H1 (cell line): Measurements from ENCODE around the gene GABPB1. TPM values are rescaled to one million over a fixed set of nuclear protein-coding genes. Genes with fewer than 3 reads are reported as not detected.
A peak's percentile ranks its signal among the peaks of the same experiment; 100 is the strongest.

Source experiments
- CTCF ChIA-PET: fragments of 300-600 bp; sonication (Branson Sonifier 250); formaldehyde crosslinking; loops from one replicate; lab custom pipeline; 2021; ENCODE audit not compliant: partially characterized antibody; lab: Charles Lee
- POLR2A ChIA-PET: fragments of 300-600 bp; sonication (Branson Sonifier 250); formaldehyde crosslinking; loops from one replicate; lab custom pipeline; 2021; ENCODE audit warnings: inconsistent platforms; ENCODE audit not compliant: partially characterized antibody; lab: Charles Lee
- DNase-seq, 2 experiments: peaks; one replicate each; pipeline versions ENCODE4 v3.0.0 to v3.0.0-alpha.2; 2010 to 2022; ENCODE audit warnings: low spot score in 2 of 2, low read depth in 1 of 2, mixed read lengths in 1 of 2
- FAIRE-seq: peaks from 2 replicates; lab custom pipeline; 2011; peaks lifted over from hg19 to GRCh38; lab: Jason Lieb, UNC
- H2AFZ ChIP-seq: 2 replicates; pipeline ENCODE4 v1.8.1; 2012; ENCODE audit warnings: low read length, inconsistent platforms
- H2AK5ac ChIP-seq: 2 replicates; pipeline ENCODE4 v1.6.1; 2013; ENCODE audit warnings: low read depth, low read length
- H2BK120ac ChIP-seq: replicated peaks from 2 replicates; pipeline ENCODE3; 2013; ENCODE audit warnings: low read depth, low read length, inconsistent platforms
- H2BK12ac ChIP-seq: 2 replicates; pipeline ENCODE4 v1.6.1; 2013; ENCODE audit warnings: low read depth, low read length
- H2BK15ac ChIP-seq: 2 replicates; pipeline ENCODE4 v1.6.1; 2013; ENCODE audit warnings: low read length
- H2BK20ac ChIP-seq: 2 replicates; pipeline ENCODE4 v1.6.1; 2013; ENCODE audit warnings: low read length
- H2BK5ac ChIP-seq: 2 replicates; pipeline ENCODE4 v1.6.1; 2013; ENCODE audit warnings: low read depth, low read length
- H3K14ac ChIP-seq: 2 replicates; pipeline ENCODE4 v1.6.1; 2013; ENCODE audit warnings: inconsistent platforms; ENCODE audit not compliant: insufficient read length
- H3K18ac ChIP-seq: 2 replicates; pipeline ENCODE4 v1.6.1; 2013; ENCODE audit warnings: low read length; ENCODE audit errors: extremely low read depth
- H3K23ac ChIP-seq: 2 replicates; pipeline ENCODE4 v1.6.1; 2013; ENCODE audit warnings: inconsistent platforms; ENCODE audit not compliant: insufficient read length
- H3K23me2 ChIP-seq: 2 replicates; pipeline ENCODE4 v1.6.1; 2013; ENCODE audit warnings: low read depth, low read length
- H3K27ac ChIP-seq: 2 replicates; pipeline ENCODE4 v1.6.1; 2011; ENCODE audit warnings: low read depth, low read length, inconsistent platforms
- H3K27me3 ChIP-seq, 4 experiments: replicated peaks in 1 of 4; 1 replicate in 1 of 4; 2 replicates in 3 of 4; pipeline versions ENCODE4 v1.6.1 to v1.8.1; 2011 to 2013; ENCODE audit warnings: low read length in 3 of 4, mild to moderate bottlenecking in 3 of 4, inconsistent platforms in 2 of 4, mixed read lengths in 2 of 4, moderate library complexity in 1 of 4; ENCODE audit not compliant: control insufficient read depth in 3 of 4, insufficient read depth in 3 of 4; ENCODE audit errors: extremely low read depth in 1 of 4
- H3K36me3 ChIP-seq, 4 experiments: 2 replicates each; pipeline versions ENCODE4 v1.6.1 to v1.8.1; 2011 to 2013; ENCODE audit warnings: mild to moderate bottlenecking in 4 of 4, low read length in 3 of 4, moderate library complexity in 2 of 4, control low read depth in 1 of 4, inconsistent platforms in 1 of 4; ENCODE audit not compliant: insufficient read depth in 4 of 4, control insufficient read depth in 2 of 4
- H3K4ac ChIP-seq: replicated peaks from 2 replicates; pipeline ENCODE3; 2013; ENCODE audit warnings: low read length, low read depth, mixed read lengths, inconsistent platforms; ENCODE audit not compliant: insufficient read length
- H3K4me1 ChIP-seq, 4 experiments: replicated peaks in 1 of 4; 1 replicate in 1 of 4; 2 replicates in 3 of 4; pipeline versions ENCODE4 v1.6.1 to v1.8.1; 2011 to 2013; ENCODE audit warnings: low read length in 3 of 4, inconsistent platforms in 2 of 4, mixed read lengths in 1 of 4; ENCODE audit not compliant: insufficient read depth in 4 of 4, control insufficient read depth in 3 of 4
- H3K4me2 ChIP-seq, 2 experiments: 2 replicates each; pipeline versions ENCODE4 v1.6.1 to v1.8.1; 2011 to 2013; ENCODE audit warnings: low read depth in 2 of 2, low read length in 2 of 2, control low read depth in 1 of 2, inconsistent platforms in 1 of 2, mild to moderate bottlenecking in 1 of 2; ENCODE audit not compliant: insufficient read depth in 1 of 2
- H3K4me3 ChIP-seq, 4 experiments: fragments of 200-600, 300-600 bp in 1 of 4; sonication (generic), shearing (Covaris generic), sonication (Bioruptor Twin) in 1 of 4; 2 replicates each; pipeline versions ENCODE4 v1.5.1 to v1.8.1; 2011 to 2016; ENCODE audit warnings: low read length in 4 of 4, low read depth in 3 of 4, control low read depth in 2 of 4, inconsistent platforms in 2 of 4, mild to moderate bottlenecking in 2 of 4, mixed read lengths in 1 of 4, moderate library complexity in 1 of 4; ENCODE audit not compliant: insufficient read depth in 2 of 4; ENCODE audit errors: extremely low read depth in 1 of 4
- H3K56ac ChIP-seq: replicated peaks from 2 replicates; pipeline ENCODE3; 2013; ENCODE audit warnings: low read depth, mild to moderate bottlenecking, mixed read lengths, low read length, inconsistent platforms; ENCODE audit not compliant: insufficient read length
- H3K79me1 ChIP-seq: 2 replicates; pipeline ENCODE4 v1.6.1; 2013; ENCODE audit warnings: low read depth, low read length, control low read depth
- H3K79me2 ChIP-seq, 2 experiments: 2 replicates each; pipeline versions ENCODE4 v1.6.1 to v1.8.1; 2012 to 2013; ENCODE audit warnings: low read length in 2 of 2, mild to moderate bottlenecking in 2 of 2, inconsistent platforms in 1 of 2; ENCODE audit not compliant: insufficient read depth in 2 of 2, control insufficient read depth in 1 of 2
- H3K9ac ChIP-seq, 4 experiments: replicated peaks in 1 of 4; 1 replicate in 1 of 4; 2 replicates in 3 of 4; pipeline versions ENCODE4 v1.6.1 to v1.8.1; 2011 to 2013; ENCODE audit warnings: low read depth in 3 of 4, low read length in 3 of 4, control low read depth in 2 of 4, mild to moderate bottlenecking in 2 of 4, moderate library complexity in 2 of 4, inconsistent platforms in 1 of 4; ENCODE audit errors: extremely low read depth in 1 of 4
- H3K9me3 ChIP-seq, 2 experiments: 2 replicates each; pipeline versions ENCODE4 v1.6.1 to v1.8.1; 2012 to 2013; ENCODE audit warnings: mild to moderate bottlenecking in 2 of 2, moderate library complexity in 2 of 2, control low read depth in 1 of 2, inconsistent platforms in 1 of 2, low read depth in 1 of 2, low read length in 1 of 2, mixed read lengths in 1 of 2; ENCODE audit not compliant: insufficient read depth in 2 of 2
- H4K20me1 ChIP-seq, 2 experiments: replicated peaks in 1 of 2; 2 replicates each; pipeline versions ENCODE3 to v1.8.1; 2011 to 2013; ENCODE audit warnings: inconsistent platforms in 2 of 2, low read length in 2 of 2, mild to moderate bottlenecking in 1 of 2; ENCODE audit not compliant: insufficient read depth in 2 of 2, control insufficient read depth in 1 of 2
- H4K5ac ChIP-seq: 2 replicates; pipeline ENCODE4 v1.6.1; 2013; ENCODE audit warnings: low read length, low read depth, mixed read lengths, inconsistent platforms; ENCODE audit not compliant: insufficient read length
- H4K8ac ChIP-seq: 2 replicates; pipeline ENCODE4 v1.8.0; 2013; ENCODE audit warnings: mild to moderate bottlenecking, moderate library complexity, low read length, inconsistent platforms; ENCODE audit not compliant: insufficient read depth; ENCODE audit errors: extremely low read depth
- H4K91ac ChIP-seq: replicated peaks from 2 replicates; pipeline ENCODE3; 2013; ENCODE audit warnings: low read length, mixed read lengths, inconsistent platforms; ENCODE audit not compliant: insufficient read length
- RAD21 ChIP-seq, 2 experiments: IDR thresholded peaks in 1 of 2; conservative IDR thresholded peaks in 1 of 2; 2 replicates each; pipeline ENCODE4 v1.6.1; 2011; ENCODE audit warnings: low read depth in 2 of 2, low read length in 2 of 2, improper control_type of control experiment in 1 of 2, inconsistent platforms in 1 of 2, mild to moderate bottlenecking in 1 of 2, moderate library complexity in 1 of 2
- SP1 ChIP-seq: IDR thresholded peaks from 2 replicates; pipeline ENCODE4 v1.6.1; 2011; ENCODE audit warnings: low read depth, low read length
- WGBS, 2 experiments: shearing (Covaris generic) in 1 of 2; methylation state at CpG; one replicate each; pipeline versions ENCODE4 v1.1.6 to v1.1.7; 2013 to 2015; ENCODE audit warnings: low lambda C conversion rate in 2 of 2, mixed read lengths in 2 of 2, inconsistent platforms in 1 of 2, low coverage in 1 of 2, missing lambda C conversion rate in 1 of 2; ENCODE audit not compliant: insufficient replicate concordance in 2 of 2, insufficient coverage in 1 of 2, insufficient read length in 1 of 2; ENCODE audit errors: extremely low coverage in 1 of 2, missing lambda C conversion rate in 1 of 2; 5-methylcytosine and 5-hydroxymethylcytosine counted together
- polyA plus RNA-seq, 7 experiments: library from polyadenylated mRNA; depleted of rRNA in 3 of 7; stranded (reverse) in 5 of 7; unstranded in 2 of 7; fragments of >200 nt in 5 of 7; fragments of 200-250 nt in 2 of 7; gene quantifications; 1 replicate in 5 of 7; 2 replicates in 1 of 7; 4 replicates in 1 of 7; pipeline versions ENCODE4 v1.2.1 to v1.2.3, GENCODE V29; 2011 to 2013; ENCODE audit warnings: missing spikeins in 2 of 7, mixed read lengths in 2 of 7
- total RNA-seq: library from RNA; stranded (reverse); fragmentation: NEBNext Ultra II Directional; extraction: Animal tissue kit (Norgen Biotek cat#: 25700); gene quantifications from 2 replicates; pipeline ENCODE4 v1.2.1, GENCODE V29; 2021

The GABPB1 gene
- total and polyA plus RNA-seq, 2 of the 8 experiments (the other 6 are each of a cell fraction or from before 2014, with no cell fraction given) = 24.5 to 32.3 TPM

- Histone ChIP-seq H3K27me3 (no peaks in the 10 kb centered on the region), H3K36me3 (no peaks in the 10 kb centered on the region), H2BK5ac (no peak overlapping the region), H4K20me1 (no peaks in the 10 kb centered on the region), H2AFZ (no peak overlapping the region), H3K27ac (no peak overlapping the region), H4K5ac (no peak overlapping the region), H3K14ac (no peak overlapping the region), H3K9ac (no peak overlapping the region), H4K8ac (no peak overlapping the region), H3K4me3 (no peak overlapping the region), H3K4me2 (no peak overlapping the region), H3K18ac (no peak overlapping the region), H3K23ac (no peak overlapping the region), H3K4ac (no peak overlapping the region), H3K4me1 (no peaks in the 10 kb centered on the region), H2BK120ac (no peak overlapping the region), H2AK5ac (no peak overlapping the region), H3K79me1 (no peaks in the 10 kb centered on the region), H3K9me3 (no peaks in the 10 kb centered on the region)
- CTCF ChIA-PET = interaction anchor here (0.5 to 5.7 kb wide), 10 partner anchors 8 to 1969 kb away, joined by 3 to 37 read pairs (median 3); partner anchors contain the start of gene SLC27A2
- FAIRE-seq (no peak), DNase-seq (no peak)
- peak in 1 of 2 experiments; percentile 14; a peak in 1 of 4 replicates for TF ChIP-seq RAD21 (IDR thresholded peaks at IDR 0.05 in 1 of 2, conservative IDR thresholded peaks at IDR 0.05 in 1 of 2; ENCODE audit: low read depth in 2 of 2, low read length in 2 of 2)
- TF ChIP-seq SP1 = no peak
- TF ChIP-seq, all 59 proteins: peak for 1
- Histone ChIP-seq H2BK12ac (no peak overlapping the region), H2BK20ac (no peak overlapping the region), H4K91ac (no peak overlapping the region), H3K23me2 (no peaks in the 10 kb centered on the region), H3K79me2 (no peaks in the 10 kb centered on the region), H3K56ac (no peak overlapping the region), H2BK15ac (no peak overlapping the region)
- POLR2A ChIA-PET = no interaction called here
- 84% methylated on average over 5 of the region's 5 CpGs; no CpG with 5 or more reads in 1 of the 2 experiments for WGBS, 2 experiments
Measured at GRCh38 chr15:50241684-50242450, 113.1 kb downstream of the GABPB1 start.
